Measurements from ENCODE around the gene MROH9.

MROH9 gene

GRCh38 chr1:170935231-170935630 is at the start of gene MROH9:
MROH9 (plus strand) TSS chr1:170935534; CDS start chr1:170945557, 10,023 bp downstream.
- Histone ChIP-seq H3K36me3 (replicated peaks; ENCODE audit: insufficient read depth, low read length) (no peaks in the 10 kb centered on the region), H3K4me2 (ENCODE audit: low read depth, low read length) (no peak within 1 kb of the TSS), H3K79me2 (ENCODE audit: low read length) (no peaks in the 10 kb centered on the region), H3K27me3 (replicated peaks; ENCODE audit: insufficient read depth, low read length) (no peaks in the 10 kb centered on the region), H3K9ac (ENCODE audit: low read length) (no peak within 1 kb of the TSS), H2AFZ (ENCODE audit: low read length) (no peak within 1 kb of the TSS), H3F3A (ENCODE audit: insufficient read depth, low read length) (peaks cover 16% of the 10 kb centered on the region), H3K4me1 (ENCODE audit: low read length) (peaks cover 18% of the 10 kb centered on the region), H3K27ac (ENCODE audit: low read length) (no peak within 1 kb of the TSS), H3K9me3 (replicated peaks; ENCODE audit: insufficient read depth, low read length) (no peaks in the 10 kb centered on the region), H4K20me1 (ENCODE audit: insufficient read depth, low read length) (no peaks in the 10 kb centered on the region), H3K9me2 (replicated peaks; ENCODE audit: insufficient read depth, low read length) (no peaks in the 10 kb centered on the region), H3K4me3 (ENCODE audit: low read length) (no peak within 1 kb of the TSS)
- DNase-seq = no peak
- TF ChIP-seq CTCF (IDR thresholded peaks at IDR 0.05; ENCODE audit: low read length) = no peak
- no peak for TF ChIP-seq EZH2phosphoT487 (IDR thresholded peaks at IDR 0.05; ENCODE audit: low read length)
- no peak for TF ChIP-seq EZH2 (optimal IDR thresholded peaks at IDR 0.05; ENCODE audit: low read depth, low read length)

- Histone ChIP-seq H3K36me3 (replicated peaks; ENCODE audit: insufficient read depth, low read length) (no peaks in the 10 kb centered on the region), H3K9ac (ENCODE audit: low read length) (no peak overlapping the region), H3K4me2 (ENCODE audit: low read depth, low read length) (no peak overlapping the region), H3K9me2 (replicated peaks; ENCODE audit: insufficient read depth, low read length) (no peaks in the 10 kb centered on the region), H3K79me2 (ENCODE audit: low read length) (no peaks in the 10 kb centered on the region), H4K20me1 (ENCODE audit: insufficient read depth, low read length) (no peaks in the 10 kb centered on the region), H3K4me3 (ENCODE audit: low read length) (no peak overlapping the region), H3K4me1 (ENCODE audit: low read length) (no peaks in the 10 kb centered on the region), H3F3A (ENCODE audit: insufficient read depth, low read length) (no peaks in the 10 kb centered on the region), H3K9me3 (replicated peaks; ENCODE audit: insufficient read depth, low read length) (no peaks in the 10 kb centered on the region), H2AFZ (ENCODE audit: low read length) (no peak overlapping the region), H3K27ac (ENCODE audit: low read length) (no peak overlapping the region), H3K27me3 (replicated peaks; ENCODE audit: insufficient read depth, low read length) (no peaks in the 10 kb centered on the region)
- TF ChIP-seq EZH2phosphoT487 (IDR thresholded peaks at IDR 0.05; ENCODE audit: low read length) = no peak
- no peak for TF ChIP-seq EZH2 (optimal IDR thresholded peaks at IDR 0.05; ENCODE audit: low read depth, low read length)
- TF ChIP-seq CTCF (IDR thresholded peaks at IDR 0.05; ENCODE audit: low read length) = no peak
- no peak for DNase-seq
These were observed 49.8 kb upstream of the MROH9 start for GRCh38 chr1:170885551-170885950.

- DNase-seq = no peak
- H3F3A ChIP-seq (ENCODE audit: insufficient read depth, low read length) = no peaks in the 10 kb centered on the region
- H3K9me2 ChIP-seq (replicated peaks; ENCODE audit: insufficient read depth, low read length) = no peaks in the 10 kb centered on the region
- H2AFZ ChIP-seq (ENCODE audit: low read length) = no peak overlapping the region
- H3K4me1 ChIP-seq (ENCODE audit: low read length) = no peaks in the 10 kb centered on the region
- H3K4me2 ChIP-seq (ENCODE audit: low read depth, low read length) = no peak overlapping the region
- H3K79me2 ChIP-seq (ENCODE audit: low read length) = no peaks in the 10 kb centered on the region
- H3K27me3 ChIP-seq (replicated peaks; ENCODE audit: insufficient read depth, low read length) = no peaks in the 10 kb centered on the region
- no peaks in the 10 kb centered on the region for H3K9me3 ChIP-seq (replicated peaks; ENCODE audit: insufficient read depth, low read length)
- no peaks in the 10 kb centered on the region for H4K20me1 ChIP-seq (ENCODE audit: insufficient read depth, low read length)
- H3K27ac ChIP-seq (ENCODE audit: low read length) = no peak overlapping the region
- H3K4me3 ChIP-seq (ENCODE audit: low read length) = no peak overlapping the region
- TF ChIP-seq EZH2phosphoT487 (IDR thresholded peaks at IDR 0.05; ENCODE audit: low read length) (no peak), EZH2 (optimal IDR thresholded peaks at IDR 0.05; ENCODE audit: low read depth, low read length) (no peak), CTCF (IDR thresholded peaks at IDR 0.05; ENCODE audit: low read length) (no peak)
- H3K36me3 ChIP-seq (replicated peaks; ENCODE audit: insufficient read depth, low read length) = no peaks in the 10 kb centered on the region
- H3K9ac ChIP-seq (ENCODE audit: low read length) = no peak overlapping the region
These were observed 48.9 kb upstream of the MROH9 start for GRCh38 chr1:170886460-170886859.
